ENCODE measurements around the gene MOV10L1. TPM values are rescaled to one million over a fixed set of nuclear protein-coding genes. Genes with fewer than 3 reads are reported as not detected.

Gene MOV10L1
- total RNA-seq, 1 donor from 2014 or later = 0.56 TPM

GRCh38 chr22:50184902-50185374 is 95.1 kb downstream of the MOV10L1 start:
- H3K36me3 ChIP-seq = no peaks in the 10 kb centered on the region
- intact Hi-C loops (cut with DNase I) = no loop called here
- peak overlapping the region; percentile 66 for H3K27ac ChIP-seq
- H3K27me3 ChIP-seq (ENCODE audit: low read depth) = no peaks in the 10 kb centered on the region
- DNase-seq (no peak), ATAC-seq (peak in 1 of 2 donors; percentile 0)
- H3K9me3 ChIP-seq = no peaks in the 10 kb centered on the region
- no peak for TF ChIP-seq CTCF (IDR thresholded peaks at IDR 0.05)
- peaks cover 49% of the 10 kb centered on the region for H3K4me1 ChIP-seq
- H3K4me3 ChIP-seq = peak overlapping the region; percentile 61

DNA sequence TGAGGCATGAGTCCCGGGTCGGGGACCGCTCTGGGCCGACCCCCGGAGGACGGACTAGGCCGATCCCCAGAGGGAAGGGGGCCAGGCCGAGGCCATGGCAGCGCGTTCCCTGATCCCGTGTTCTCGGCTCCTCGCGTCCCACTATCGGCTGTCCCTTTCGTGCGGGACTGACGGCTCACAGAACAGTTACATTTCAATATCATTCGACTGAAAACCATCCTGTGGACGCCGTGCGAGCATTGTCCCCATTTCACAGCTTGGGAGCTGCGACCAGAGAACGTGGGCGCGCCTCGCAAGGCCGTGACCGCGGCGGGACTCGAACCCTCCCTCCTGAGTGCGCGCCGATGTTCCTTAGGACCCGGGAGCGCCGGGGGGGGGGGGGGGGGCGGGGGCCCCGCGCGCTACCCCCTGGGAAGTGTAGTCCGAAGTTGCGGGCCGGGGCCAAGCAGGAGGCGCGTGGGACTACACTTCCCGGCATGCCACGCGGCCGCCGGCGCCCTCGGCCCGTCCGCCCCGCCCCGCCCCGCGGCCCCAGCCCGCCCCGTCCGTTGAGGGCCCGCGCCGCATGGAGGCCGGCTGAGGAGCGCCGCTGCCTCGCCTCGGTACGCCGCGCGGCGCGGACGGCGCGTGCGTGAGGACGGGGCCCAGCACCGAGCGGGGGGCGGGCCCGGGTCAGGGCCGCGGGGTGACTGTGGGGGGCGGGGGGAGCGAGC is 95.7 kb downstream of the MOV10L1 start, which contains the start of gene TRABD:
Gene TRABD (plus strand): TSS at position 539 of the 713 bp plus-strand sequence. CDS start 7,148 bp downstream, outside the sequence.
- H3K4me1 ChIP-seq = peaks cover 55% of the 10 kb centered on the region
- no peak for TF ChIP-seq CTCF (IDR thresholded peaks at IDR 0.05)

DNA sequence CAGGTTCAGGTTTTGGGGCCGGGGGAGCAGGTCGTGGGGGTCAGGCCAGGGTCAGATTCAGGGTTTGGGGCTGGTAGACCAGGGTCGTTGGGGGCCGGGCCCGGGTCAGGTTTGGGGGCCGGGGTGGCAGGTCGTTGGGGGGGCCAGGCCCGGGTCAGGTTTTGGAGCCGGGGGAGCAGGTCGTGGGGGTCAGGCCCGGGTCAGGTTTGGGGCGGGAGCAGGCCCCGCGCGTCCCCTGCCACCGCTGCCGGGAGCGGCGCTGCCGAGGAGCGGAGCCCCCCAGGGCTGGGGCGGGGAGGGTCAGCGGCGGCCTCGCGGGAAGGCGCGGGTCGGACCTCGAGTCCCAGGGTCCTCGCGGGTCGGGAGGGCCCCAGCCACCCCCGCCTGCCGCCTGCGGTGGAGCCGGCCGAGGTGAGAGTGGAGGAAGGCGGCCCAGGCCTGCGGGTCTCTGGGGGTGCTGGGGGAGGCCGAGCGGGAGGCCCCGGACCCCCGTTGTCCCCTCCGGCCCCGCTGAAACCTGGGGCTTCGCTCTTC is 96.4 kb downstream of the MOV10L1 start:
- intact Hi-C loops (cut with DNase I) = no loop called here
- TF ChIP-seq CTCF (IDR thresholded peaks at IDR 0.05) = no peak
- Histone ChIP-seq H3K4me3 (peak overlapping the region; percentile 68), H3K27ac (peak overlapping the region; percentile 72), H3K27me3 (ENCODE audit: low read depth) (no peaks in the 10 kb centered on the region), H3K36me3 (no peaks in the 10 kb centered on the region), H3K4me1 (peaks cover 62% of the 10 kb centered on the region), H3K9me3 (no peaks in the 10 kb centered on the region)
- ATAC-seq (no peak), DNase-seq (no peak)

More for the DNA sequence above, 95.7 kb downstream of the MOV10L1 start, which contains the start of gene TRABD:
- intact Hi-C loops (cut with DNase I) = no loop called here
- DNase-seq (peak; percentile 92), ATAC-seq (peak; percentile 84 to 87)
- no peaks in the 10 kb centered on the region for H3K36me3 ChIP-seq
- peak within 1 kb of the TSS; percentile 72 for H3K27ac ChIP-seq
- no peaks in the 10 kb centered on the region for H3K9me3 ChIP-seq
- peak within 1 kb of the TSS; percentile 68 for H3K4me3 ChIP-seq
- no peaks in the 10 kb centered on the region for H3K27me3 ChIP-seq (ENCODE audit: low read depth)

GRCh38 chr22:50186761-50187523 is 97.1 kb downstream of the MOV10L1 start:
- no peak for TF ChIP-seq CTCF (IDR thresholded peaks at IDR 0.05)
- Histone ChIP-seq H3K27ac (peak overlapping the region; percentile 72), H3K4me3 (peak overlapping the region; percentile 68), H3K27me3 (ENCODE audit: low read depth) (no peaks in the 10 kb centered on the region), H3K36me3 (no peaks in the 10 kb centered on the region), H3K4me1 (peaks cover 68% of the 10 kb centered on the region), H3K9me3 (no peaks in the 10 kb centered on the region)
- intact Hi-C loops (cut with DNase I) = no loop called here
- DNase-seq (peak; percentile 51), ATAC-seq (no peak)

GRCh38 chr22:50188356-50188755 is 98.5 kb downstream of the MOV10L1 start:
- H3K27ac ChIP-seq = no peak overlapping the region
- H3K9me3 ChIP-seq = no peaks in the 10 kb centered on the region
- peaks cover 2% of the 10 kb centered on the region for H3K36me3 ChIP-seq
- no peaks in the 10 kb centered on the region for H3K27me3 ChIP-seq (ENCODE audit: low read depth)
- DNase-seq (peak; percentile 39), ATAC-seq (no peak)
- TF ChIP-seq CTCF (IDR thresholded peaks at IDR 0.05) = no peak
- intact Hi-C loops (cut with DNase I) = no loop called here
- peaks cover 79% of the 10 kb centered on the region for H3K4me1 ChIP-seq
- no peak overlapping the region for H3K4me3 ChIP-seq

Measured in lower lobe of right lung (tissue), 2 donors.